Measurements from ENCODE around the gene KLC1. TPM values are rescaled to one million over a fixed set of nuclear protein-coding genes. Genes with fewer than 3 reads are reported as not detected.

Gene KLC1
- total and polyA plus RNA-seq, 2 of the 8 experiments (the other 6 are each of a cell fraction or from before 2014, with no cell fraction given): 84.6 to 134 TPM

- Histone ChIP-seq H4K20me1 (replicated peaks in 1 of 2; ENCODE audit: control insufficient read depth in 1 of 2, insufficient read depth in 2 of 2, low read length in 2 of 2) (peaks cover 7 to 24% of the 10 kb centered on the region in 2 experiments), H3K4me1 (replicated peaks in 1 of 4; ENCODE audit: control insufficient read depth in 3 of 4, insufficient read depth in 4 of 4, low read length in 3 of 4) (no peaks in the 10 kb centered on the region; a peak in 1 of 7 replicates), H2BK20ac (ENCODE audit: low read length) (no peak overlapping the region), H3K79me2 (ENCODE audit: control insufficient read depth in 1 of 2, insufficient read depth in 2 of 2, low read length in 2 of 2) (peaks cover 0 to 6% of the 10 kb centered on the region in 2 experiments; a peak in 1 of 4 replicates), H3K4me2 (ENCODE audit: insufficient read depth in 1 of 2, low read depth in 2 of 2, low read length in 2 of 2) (no peak overlapping the region), H2BK120ac (replicated peaks; ENCODE audit: low read depth, low read length) (no peak overlapping the region), H3K79me1 (ENCODE audit: low read depth, low read length) (peaks cover 6% of the 10 kb centered on the region), H4K91ac (replicated peaks; ENCODE audit: insufficient read length, low read length) (no peak overlapping the region), H3K9me3 (ENCODE audit: insufficient read depth in 2 of 2, low read depth in 1 of 2, low read length in 1 of 2) (no peaks in the 10 kb centered on the region), H3K27me3 (replicated peaks in 1 of 4; ENCODE audit: control insufficient read depth in 3 of 4, extremely low read depth in 1 of 4, insufficient read depth in 3 of 4, low read length in 3 of 4) (no peaks in the 10 kb centered on the region), H3K27ac (ENCODE audit: low read depth, low read length) (no peak overlapping the region), H3K18ac (ENCODE audit: extremely low read depth, low read length) (no peak overlapping the region), H4K8ac (ENCODE audit: extremely low read depth, insufficient read depth, low read length) (no peak overlapping the region), H2AFZ (ENCODE audit: low read length) (no peak overlapping the region), H3K23ac (ENCODE audit: insufficient read length) (no peak overlapping the region), H4K5ac (ENCODE audit: insufficient read length, low read depth, low read length) (no peak overlapping the region), H3K9ac (replicated peaks in 1 of 4; ENCODE audit: extremely low read depth in 1 of 4, low read depth in 3 of 4, low read length in 3 of 4) (no peak overlapping the region), H3K56ac (replicated peaks; ENCODE audit: insufficient read length, low read depth, low read length) (no peak overlapping the region), H2BK5ac (ENCODE audit: low read depth, low read length) (no peak overlapping the region), H3K4ac (replicated peaks; ENCODE audit: insufficient read length, low read depth, low read length) (no peak overlapping the region), H3K14ac (ENCODE audit: insufficient read length) (no peak overlapping the region), H3K36me3 (ENCODE audit: control insufficient read depth in 2 of 4, insufficient read depth in 4 of 4, low read length in 3 of 4) (peaks cover 5 to 21% (median 13%) of the 10 kb centered on the region in 4 experiments; a peak in 6 of 8 replicates), H2BK15ac (ENCODE audit: low read length) (no peak overlapping the region), H2AK5ac (ENCODE audit: low read depth, low read length) (no peak overlapping the region), H3K23me2 (ENCODE audit: low read depth, low read length) (no peaks in the 10 kb centered on the region), H3K4me3 (ENCODE audit: extremely low read depth in 1 of 4, insufficient read depth in 2 of 4, low read depth in 3 of 4, low read length in 4 of 4) (no peak overlapping the region), H2BK12ac (ENCODE audit: low read depth, low read length) (no peak overlapping the region)
- 96% methylated on average over 23 of the region's 24 CpGs; no CpG with 5 or more reads in 1 of the 2 experiments for WGBS, 2 experiments (ENCODE audit: extremely low coverage in 1 of 2, insufficient coverage in 1 of 2, insufficient read length in 1 of 2, insufficient replicate concordance in 2 of 2, low coverage in 1 of 2, low lambda C conversion rate in 2 of 2, missing lambda C conversion rate in 1 of 2)
- DNase-seq (ENCODE audit: low read depth in 1 of 2, low spot score in 2 of 2): no peak
- no peak for FAIRE-seq
- CTCF ChIA-PET (ENCODE audit: partially characterized antibody): interaction anchor here (1.0 to 1.1 kb wide), 2 partner anchors 9 to 16 kb away, joined by 3 read pairs; no protein-coding TSS in a partner anchor
- POLR2A ChIA-PET (ENCODE audit: partially characterized antibody): interaction anchor here (0.6 kb wide), 1 partner anchor 68 kb away, joined by 4 read pairs; no protein-coding TSS in a partner anchor
- TF ChIP-seq CTCF (IDR thresholded peaks at IDR 0.05; ENCODE audit: control extremely low read depth in 1 of 3, insufficient read depth in 1 of 3, low read depth in 1 of 3, low read length in 3 of 3) (no peak), SIRT6 (IDR thresholded peaks at IDR 0.05; ENCODE audit: low read length) (no peak), TAF1 (IDR thresholded peaks at IDR 0.05; ENCODE audit: low read depth, low read length) (no peak), KDM5A (IDR thresholded peaks at IDR 0.05; ENCODE audit: low read length) (no peak), TAF7 (optimal IDR thresholded peaks at IDR 0.05; ENCODE audit: borderline replicate concordance, low read depth, low read length) (no peak), CREB1 (IDR thresholded peaks at IDR 0.05) (no peak), RAD21 (IDR thresholded peaks at IDR 0.05 in 1 of 2, conservative IDR thresholded peaks at IDR 0.05 in 1 of 2; ENCODE audit: low read depth in 2 of 2, low read length in 2 of 2) (no peak), YY1 (IDR thresholded peaks at IDR 0.05; ENCODE audit: low read depth, low read length) (no peak), BACH1 (IDR thresholded peaks at IDR 0.05; ENCODE audit: low read length) (no peak)
These were observed 100.8 kb downstream of the KLC1 start for GRCh38 chr14:103729496-103730448.
